ENCODE results near the gene CT45A10.
"Not testable (repeated sequence)": the region's sequence is repeated elsewhere in the genome, so short reads cannot be mapped to it uniquely, and the experiment has no call there.

CT45A10 gene, protein sequence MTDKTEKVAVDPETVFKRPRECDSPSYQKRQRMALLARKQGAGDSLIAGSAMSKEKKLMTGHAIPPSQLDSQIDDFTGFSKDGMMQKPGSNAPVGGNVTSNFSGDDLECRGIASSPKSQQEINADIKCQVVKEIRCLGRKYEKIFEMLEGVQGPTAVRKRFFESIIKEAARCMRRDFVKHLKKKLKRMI

DNA sequence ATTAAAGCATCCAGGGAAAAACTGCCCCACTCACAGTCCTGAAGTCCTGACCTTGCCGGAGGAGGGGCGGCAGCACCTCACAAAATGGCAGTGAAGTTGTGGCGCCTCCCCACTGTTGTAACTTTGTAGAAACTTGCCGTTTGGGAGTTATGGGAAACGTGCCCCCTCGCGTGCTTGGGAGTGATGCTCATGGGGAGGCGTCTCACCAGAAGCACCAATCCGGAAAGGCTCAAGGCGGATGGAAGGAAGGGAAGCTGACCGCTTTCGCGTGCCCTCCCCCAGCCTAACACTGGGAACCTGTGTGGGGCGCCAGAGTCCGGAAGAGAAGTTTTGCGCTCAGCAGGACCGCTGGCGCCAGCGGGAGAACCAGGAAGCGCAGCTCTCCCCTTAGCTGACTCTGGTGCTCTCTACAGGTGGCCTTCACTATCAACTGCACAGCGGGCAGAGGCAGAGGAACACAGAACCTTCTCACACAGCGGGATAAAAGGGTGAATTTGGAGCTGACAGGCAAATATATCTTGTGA is at the start of gene CT45A10, which contains the start of gene SAGE1:
TSS of gene CT45A10 (minus strand) at position 151 of the 524 bp plus-strand sequence. CDS start 8,100 bp downstream, outside the sequence.
TSS of gene SAGE1 (plus strand) at position 423 of the 524 bp plus-strand sequence. CDS start 2,527 bp downstream, outside the sequence.
- ATAC-seq: no peak

DNA sequence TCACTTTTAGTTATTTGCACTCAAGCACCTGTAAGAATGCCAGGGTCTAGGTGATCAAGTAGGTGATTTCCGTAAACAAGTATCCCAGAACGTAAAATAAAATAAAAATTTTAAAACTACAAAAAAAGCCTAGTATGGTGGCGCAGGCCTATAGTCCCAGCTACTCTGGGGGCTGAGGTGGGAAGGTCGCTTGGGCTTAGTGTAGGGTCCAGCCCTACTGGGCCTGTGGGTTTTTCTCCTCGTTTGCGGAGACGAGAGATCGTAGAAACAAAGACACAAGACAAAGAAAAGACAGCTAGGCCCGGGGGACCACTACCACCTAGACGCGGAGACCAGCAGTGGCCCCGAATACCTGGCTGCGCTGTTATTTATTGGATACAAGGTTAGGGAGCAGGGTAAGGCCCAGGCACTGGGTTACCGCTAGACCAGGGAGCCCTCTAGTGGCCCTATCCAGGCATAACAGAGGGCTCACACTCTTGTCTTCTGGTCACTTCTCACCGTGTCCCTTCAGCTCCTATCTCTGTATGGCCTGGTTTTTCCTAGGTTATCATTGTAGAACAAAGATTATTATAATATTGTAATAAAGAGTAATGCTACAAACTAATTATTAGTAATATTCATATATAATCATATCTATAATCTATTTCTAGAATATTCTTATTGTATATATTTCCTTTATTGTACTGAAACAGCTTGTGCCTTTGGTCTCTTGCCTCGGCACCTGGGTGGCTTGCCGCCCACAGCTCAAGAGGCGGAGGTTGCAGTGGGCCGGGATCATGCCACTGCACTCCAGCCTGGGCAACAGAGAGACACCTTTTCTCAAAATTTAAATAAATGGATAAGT is 38.6 kb upstream of the CT45A10 start:
- ATAC-seq: no peak

DNA sequence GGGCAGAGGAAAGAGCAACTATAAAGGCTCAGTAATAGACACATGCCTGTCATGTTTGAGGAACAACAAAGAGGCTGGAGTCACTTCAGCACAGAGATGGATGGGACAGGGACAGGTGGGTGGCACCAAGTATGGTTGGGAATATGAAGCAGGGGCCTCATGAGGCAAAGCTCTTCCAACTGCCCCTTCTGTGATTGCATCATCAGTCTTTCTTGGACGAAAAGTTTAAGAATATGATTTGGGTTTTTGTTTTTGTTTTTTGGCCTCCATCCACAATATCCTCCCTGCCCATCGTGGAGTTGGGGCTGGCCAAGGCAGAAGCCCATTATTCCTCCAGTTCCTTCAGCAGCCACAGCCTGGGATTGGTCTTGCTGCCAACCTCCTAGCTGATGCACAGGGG is 34.7 kb upstream of the CT45A10 start:
- no peak for ATAC-seq

DNA sequence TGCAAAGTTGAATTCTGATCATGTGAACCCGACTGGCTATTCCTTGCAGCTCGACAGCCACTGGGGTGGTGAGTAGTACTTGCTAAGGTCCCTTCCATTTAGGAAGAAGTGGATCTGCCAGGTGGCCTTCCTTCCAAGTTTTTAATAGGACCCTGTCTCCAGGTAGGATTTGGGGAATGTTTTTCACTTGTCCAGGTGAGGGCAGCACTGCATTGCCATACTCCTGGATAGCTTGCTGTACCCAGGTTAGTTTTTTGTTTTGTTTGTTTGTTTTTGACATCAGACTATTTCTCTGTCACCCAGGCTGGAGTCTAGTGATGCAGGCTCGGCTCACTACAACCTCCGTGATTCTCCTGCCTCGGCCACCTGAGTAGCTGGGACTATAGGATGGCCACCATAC is 30.1 kb upstream of the CT45A10 start:
- no peak for ATAC-seq

DNA sequence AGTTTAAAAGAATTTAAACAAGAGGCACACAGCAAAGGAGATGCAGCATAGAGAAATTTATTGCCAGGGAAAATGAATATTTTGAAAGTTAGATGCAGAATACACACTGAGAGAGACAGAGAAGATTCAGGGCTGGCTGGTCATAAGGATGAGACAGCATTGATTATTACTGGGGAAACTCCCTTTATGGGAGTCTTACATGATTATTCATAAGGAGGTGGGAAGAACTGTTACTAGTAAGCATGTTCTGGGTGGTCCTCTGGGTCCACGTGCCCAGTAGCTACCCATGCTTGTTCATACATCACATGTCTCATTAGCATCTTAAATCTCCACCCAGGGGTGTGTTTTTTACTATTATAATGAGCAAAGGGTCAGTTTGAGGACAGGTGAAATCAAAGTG is 27.3 kb upstream of the CT45A10 start:
- not testable (repeated sequence) for ATAC-seq

DNA sequence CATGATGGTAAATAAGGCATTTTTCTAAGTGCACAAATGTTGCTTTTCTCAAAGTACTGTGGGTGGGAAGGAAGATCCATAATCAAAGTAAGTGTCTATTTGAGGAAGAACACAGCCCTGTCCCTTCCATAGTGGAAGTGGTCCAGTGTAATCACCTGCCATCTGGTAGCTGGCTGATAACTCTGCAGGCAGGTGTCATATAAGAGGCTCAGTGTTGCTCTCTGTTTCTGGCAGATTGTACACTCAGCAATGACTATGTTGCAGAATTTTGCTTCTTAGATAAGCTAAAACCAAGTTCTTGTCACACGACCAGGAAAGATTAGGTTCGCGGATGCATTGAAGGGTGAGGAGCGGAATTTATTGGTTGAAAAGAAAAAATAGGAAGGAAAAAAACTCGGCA is 21.2 kb upstream of the CT45A10 start:
- ATAC-seq: no peak

DNA sequence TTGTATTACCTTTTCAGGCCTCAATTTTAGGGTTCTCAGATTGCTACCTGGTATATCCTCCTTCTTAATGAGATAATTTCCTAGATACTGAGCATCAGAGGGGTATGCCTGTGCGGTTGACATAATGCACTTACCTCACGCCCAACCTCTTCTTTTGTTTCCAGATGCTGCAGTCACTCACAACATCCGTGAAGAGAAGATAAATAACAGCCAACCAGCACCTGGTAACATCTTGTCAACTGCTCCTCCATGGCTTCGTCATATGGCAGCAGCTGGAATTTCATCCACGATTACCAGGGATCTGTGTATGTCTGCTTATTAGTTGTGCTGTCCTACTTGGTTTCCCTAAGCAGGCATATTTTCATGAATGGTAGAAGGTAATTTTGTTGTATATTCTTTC is 17.0 kb upstream of the CT45A10 start:
- no peak for ATAC-seq

DNA sequence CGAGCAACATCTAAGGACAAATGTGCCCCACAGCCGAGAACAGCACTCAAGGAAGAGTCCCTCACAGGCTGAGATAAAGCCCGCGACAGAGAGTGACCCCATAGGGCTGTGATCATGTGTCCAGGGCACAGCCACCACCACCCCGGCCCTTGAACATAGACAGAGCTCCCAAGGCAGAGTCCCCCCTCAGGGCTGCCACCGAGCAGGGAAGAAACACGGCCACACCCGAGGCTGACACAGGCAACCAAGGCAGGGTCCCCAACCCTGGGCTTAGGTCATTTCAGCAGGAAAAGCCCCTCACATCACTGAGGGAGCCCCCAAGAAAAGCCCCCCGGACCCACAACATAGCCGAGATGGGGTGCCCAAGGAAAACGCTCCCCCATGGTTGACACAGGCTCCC is 463 bp downstream of the CT45A10 start:
- no peak for ATAC-seq

DNA sequence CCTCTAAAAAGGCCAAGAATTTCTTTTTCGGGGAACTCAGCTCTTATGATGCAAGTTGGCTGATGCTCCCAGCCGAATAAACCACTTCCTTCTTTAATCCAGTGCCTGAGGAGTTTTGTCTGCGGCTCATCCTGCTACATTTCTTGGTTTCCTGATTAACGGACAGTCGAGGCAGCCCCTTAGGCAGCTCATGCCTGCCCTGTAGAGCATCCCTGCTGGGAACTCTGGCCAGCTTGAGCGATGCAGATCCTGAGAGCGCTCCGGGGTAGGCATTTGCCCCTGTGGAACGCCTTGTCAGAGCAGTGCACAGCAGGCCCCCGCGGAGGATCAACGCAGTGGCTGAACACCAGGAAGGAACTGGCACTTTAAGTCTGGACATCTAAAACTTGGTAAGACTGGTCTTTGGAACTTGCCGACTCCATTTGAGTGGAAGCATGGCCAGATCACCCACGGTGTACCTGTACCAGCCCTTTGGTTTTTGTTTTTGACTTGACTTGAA is 3.1 kb downstream of the CT45A10 start:
- ATAC-seq: no peak

DNA sequence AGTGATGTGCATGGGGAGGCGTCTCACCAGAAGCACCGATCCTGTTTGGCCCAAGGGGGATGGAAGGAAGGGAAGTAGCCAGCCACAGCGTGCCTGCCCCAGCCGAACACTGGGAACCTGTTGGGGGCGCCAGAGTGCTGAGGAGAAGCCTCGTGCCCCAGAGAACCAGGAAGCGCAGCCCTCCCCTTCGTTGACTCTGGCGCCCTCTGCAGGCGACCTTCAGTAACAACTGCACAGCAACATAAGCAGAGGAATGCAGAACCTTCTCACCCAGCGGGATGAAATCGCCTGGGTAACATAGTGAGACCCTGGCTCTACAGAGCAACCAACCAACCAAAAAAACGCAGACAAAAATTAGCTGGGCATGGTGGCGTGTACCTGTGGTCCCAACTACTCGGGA is 4.3 kb downstream of the CT45A10 start:
- not testable (repeated sequence) for ATAC-seq

DNA sequence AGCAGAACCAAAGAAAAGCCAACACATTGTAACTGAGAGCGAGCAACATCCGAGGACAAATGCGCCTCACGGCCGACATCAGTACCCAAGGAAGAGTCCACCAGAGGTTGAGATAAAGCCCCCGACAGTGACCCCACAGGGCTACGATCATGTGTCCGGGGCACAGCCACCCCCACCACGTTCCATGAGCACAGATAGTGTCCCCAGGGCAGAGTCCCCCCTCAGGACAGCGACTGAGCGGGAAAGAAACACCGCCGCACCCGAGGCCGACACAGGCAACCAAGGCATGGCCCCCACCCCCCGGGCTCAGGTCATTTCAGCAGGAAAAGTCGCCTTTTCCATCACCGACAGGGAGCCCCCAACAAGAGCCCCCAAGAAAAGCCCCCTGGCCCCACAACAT is 5.0 kb downstream of the CT45A10 start:
- ATAC-seq: not testable (repeated sequence)

DNA sequence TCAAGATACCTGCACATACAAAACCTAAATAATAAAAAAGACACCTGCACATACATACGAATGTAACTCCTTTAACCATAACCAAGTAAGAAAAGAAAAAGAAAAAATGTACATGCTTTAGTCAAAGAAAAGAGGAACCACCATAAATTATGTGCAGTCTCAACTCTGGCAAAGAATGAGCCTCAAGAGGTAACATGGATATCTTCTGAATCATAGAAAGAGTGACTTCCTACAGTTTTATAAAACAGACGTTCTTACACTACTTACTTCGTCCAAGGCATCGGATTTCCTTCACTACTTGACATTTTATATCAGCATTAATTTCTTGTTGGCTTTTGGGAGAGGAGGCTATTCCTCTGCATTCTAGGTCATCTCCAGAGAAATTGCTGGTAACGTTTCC is 10.5 kb downstream of the CT45A10 start:
- ATAC-seq: not testable (repeated sequence)

DNA sequence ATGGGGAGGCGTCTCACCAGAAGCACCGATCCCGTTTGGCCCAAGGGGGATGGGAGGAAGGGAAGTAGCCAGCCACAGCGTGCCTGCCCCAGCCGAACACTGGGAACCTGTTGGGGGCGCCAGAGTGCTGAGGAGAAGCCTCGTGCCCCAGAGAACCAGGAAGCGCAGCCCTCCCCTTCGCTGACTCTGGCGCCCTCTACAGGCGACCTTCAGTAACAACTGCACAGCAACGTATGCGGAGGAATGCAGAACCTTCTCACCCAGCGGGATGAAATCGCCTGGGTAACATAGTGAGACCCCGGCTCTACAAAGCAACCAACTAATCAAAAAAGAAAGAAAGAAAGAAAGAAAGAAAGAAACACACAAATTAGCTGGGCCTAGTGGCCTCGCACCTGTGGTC is 21.5 kb downstream of the CT45A10 start, which contains the start of gene CT45A9:
TSS of gene CT45A9 (minus strand) at position 101 of the 400 bp plus-strand sequence. CDS start 3,751 bp downstream, outside the sequence.
- ATAC-seq: not testable (repeated sequence)

DNA sequence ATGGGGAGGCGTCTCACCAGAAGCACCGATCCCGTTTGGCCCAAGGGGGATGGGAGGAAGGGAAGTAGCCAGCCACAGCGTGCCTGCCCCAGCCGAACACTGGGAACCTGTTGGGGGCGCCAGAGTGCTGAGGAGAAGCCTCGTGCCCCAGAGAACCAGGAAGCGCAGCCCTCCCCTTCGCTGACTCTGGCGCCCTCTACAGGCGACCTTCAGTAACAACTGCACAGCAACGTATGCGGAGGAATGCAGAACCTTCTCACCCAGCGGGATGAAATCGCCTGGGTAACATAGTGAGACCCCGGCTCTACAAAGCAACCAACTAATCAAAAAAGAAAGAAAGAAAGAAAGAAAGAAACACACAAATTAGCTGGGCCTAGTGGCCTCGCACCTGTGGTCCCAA is 38.8 kb downstream of the CT45A10 start, which contains the start of gene CT45A8:
TSS of gene CT45A8 (minus strand) at position 101 of the 400 bp plus-strand sequence. CDS start 3,755 bp downstream, outside the sequence.
- ATAC-seq: not testable (repeated sequence)

DNA sequence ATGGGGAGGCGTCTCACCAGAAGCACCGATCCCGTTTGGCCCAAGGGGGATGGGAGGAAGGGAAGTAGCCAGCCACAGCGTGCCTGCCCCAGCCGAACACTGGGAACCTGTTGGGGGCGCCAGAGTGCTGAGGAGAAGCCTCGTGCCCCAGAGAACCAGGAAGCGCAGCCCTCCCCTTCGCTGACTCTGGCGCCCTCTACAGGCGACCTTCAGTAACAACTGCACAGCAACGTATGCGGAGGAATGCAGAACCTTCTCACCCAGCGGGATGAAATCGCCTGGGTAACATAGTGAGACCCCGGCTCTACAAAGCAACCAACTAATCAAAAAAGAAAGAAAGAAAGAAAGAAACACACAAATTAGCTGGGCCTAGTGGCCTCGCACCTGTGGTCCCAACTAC is 56.1 kb downstream of the CT45A10 start, which contains the start of gene CT45A7:
TSS of gene CT45A7 (minus strand) at position 101 of the 400 bp plus-strand sequence. CDS start 3,747 bp downstream, outside the sequence.
- ATAC-seq: not testable (repeated sequence)
